Tibial nerve (tissue), 4 donors: Measurements from ENCODE around the gene TTC24. TPM values are rescaled to one million over a fixed set of nuclear protein-coding genes. Genes with fewer than 3 reads are reported as not detected.

ENCODE experiments used
- DNase-seq, 2 donors: peaks; one replicate each; pipeline ENCODE4 v3.0.0-alpha.2; 2019; ENCODE audit warnings: low spot score in 2 of 2
- H3K27ac ChIP-seq, 4 donors: fragments of 200-600 bp; sonication (generic) in 3 of 4; one replicate each; pipeline ENCODE4 v1.5.1; 2017 to 2019; ENCODE audit warnings: mild to moderate bottlenecking in 1 of 4
- H3K27me3 ChIP-seq, 2 donors: fragments of 200-600 bp; sonication (generic) in 1 of 2; one replicate each; pipeline versions ENCODE4 v1.5.1 to v1.6.0; 2017 to 2019
- H3K36me3 ChIP-seq, 3 donors: fragments of 200-600 bp; sonication (generic); one replicate each; pipeline ENCODE4 v1.5.1; 2018 to 2019
- H3K4me1 ChIP-seq, 4 donors: fragments of 200-600 bp; sonication (generic) in 3 of 4; one replicate each; pipeline ENCODE4 v1.5.1; 2017 to 2019
- H3K4me3 ChIP-seq, 4 donors: fragments of 200-600 bp; sonication (generic) in 3 of 4; one replicate each; pipeline ENCODE4 v1.5.1; 2017 to 2019; ENCODE audit warnings: mild to moderate bottlenecking in 1 of 4, moderate library complexity in 1 of 4
- H3K9me3 ChIP-seq, 4 donors: fragments of 200-600 bp; sonication (generic) in 3 of 4; one replicate each; pipeline ENCODE4 v1.5.1; 2017 to 2019
- CTCF ChIP-seq, 5 experiments: fragments of 200-600 bp in 3 of 5; fragments of 450-650 bp in 2 of 5; sonication (generic) in 3 of 5; IDR thresholded peaks; one replicate each; pipeline ENCODE4 v1.5.1; 2016 to 2019; ENCODE audit warnings: antibody characterized with exemption in 5 of 5, mild to moderate bottlenecking in 3 of 5, moderate library complexity in 2 of 5
- EP300 ChIP-seq, 2 donors: sonication (generic); formaldehyde crosslinking; IDR thresholded peaks; one replicate each; pipeline ENCODE4 v1.6.1; 2017; ENCODE audit warnings: antibody characterized with exemption in 2 of 2, mild to moderate bottlenecking in 1 of 2
- POLR2A ChIP-seq, 2 donors: fragments of 450-650 bp; IDR thresholded peaks; one replicate each; pipeline ENCODE4 v1.6.1; 2017; ENCODE audit warnings: antibody characterized with exemption in 2 of 2, mild to moderate bottlenecking in 2 of 2, moderate library complexity in 2 of 2
- WGBS, 2 donors: methylation state at CpG; one replicate each; pipeline ENCODE4 v1.1.5; 2018; 5-methylcytosine and 5-hydroxymethylcytosine counted together
- total RNA-seq, 4 donors: library from RNA; depleted of rRNA; stranded (reverse); fragments of >200 nt; gene quantifications; one replicate each; pipeline ENCODE4 v1.1.0, GENCODE V29; 2016

Gene TTC24
- total RNA-seq, 4 donors from 2014 or later = not detected

- TF ChIP-seq POLR2A (IDR thresholded peaks at IDR 0.05) (no peak), CTCF (IDR thresholded peaks at IDR 0.05) (no peak)
- H3K27ac ChIP-seq = no peak overlapping the region
- no peaks in the 10 kb centered on the region for H3K9me3 ChIP-seq
- no peak overlapping the region for H3K4me3 ChIP-seq
- H3K4me1 ChIP-seq = peaks cover 0 to 17% (median 10%) of the 10 kb centered on the region in 4 donors
- peaks cover 0 to 64% (median 9%) of the 10 kb centered on the region in 3 donors for H3K36me3 ChIP-seq
- no peak for DNase-seq
- no peaks in the 10 kb centered on the region for H3K27me3 ChIP-seq
- 64 to 69% methylated on average over 3 of the region's 3 CpGs for WGBS, 2 donors
Observed at GRCh38 chr1:156594190-156594589, 14.7 kb downstream of the TTC24 start.

GRCh38 chr1:156595016-156595415, 15.5 kb downstream of the TTC24 start:
- peaks cover 0 to 24% (median 10%) of the 10 kb centered on the region in 4 donors for H3K4me1 ChIP-seq
- TF ChIP-seq CTCF (IDR thresholded peaks at IDR 0.05) (no peak), POLR2A (IDR thresholded peaks at IDR 0.05) (no peak), EP300 (IDR thresholded peaks at IDR 0.05) (no peak)
- WGBS, 2 donors = 89 to 91% methylated on average over 2 of the region's 2 CpGs
- H3K4me3 ChIP-seq = no peak overlapping the region
- H3K36me3 ChIP-seq = peaks cover 0 to 64% (median 9%) of the 10 kb centered on the region in 3 donors
- no peak overlapping the region for H3K27ac ChIP-seq
- no peak for DNase-seq
- no peaks in the 10 kb centered on the region for H3K9me3 ChIP-seq
- no peaks in the 10 kb centered on the region for H3K27me3 ChIP-seq

GRCh38 chr1:156596426-156596825, 16.9 kb downstream of the TTC24 start:
- Histone ChIP-seq H3K4me3 (no peak overlapping the region), H3K4me1 (peaks cover 0 to 27% (median 15%) of the 10 kb centered on the region in 4 donors), H3K27me3 (no peaks in the 10 kb centered on the region), H3K27ac (no peak overlapping the region), H3K36me3 (peaks cover 0 to 64% (median 9%) of the 10 kb centered on the region in 3 donors), H3K9me3 (no peaks in the 10 kb centered on the region)
- WGBS, 2 donors = 92% methylated on average over 2 to 3 of the region's 3 CpGs
- TF ChIP-seq CTCF (IDR thresholded peaks at IDR 0.05) = no peak
- no peak for TF ChIP-seq POLR2A (IDR thresholded peaks at IDR 0.05)
- no peak for TF ChIP-seq EP300 (IDR thresholded peaks at IDR 0.05)
- no peak for DNase-seq

DNA sequence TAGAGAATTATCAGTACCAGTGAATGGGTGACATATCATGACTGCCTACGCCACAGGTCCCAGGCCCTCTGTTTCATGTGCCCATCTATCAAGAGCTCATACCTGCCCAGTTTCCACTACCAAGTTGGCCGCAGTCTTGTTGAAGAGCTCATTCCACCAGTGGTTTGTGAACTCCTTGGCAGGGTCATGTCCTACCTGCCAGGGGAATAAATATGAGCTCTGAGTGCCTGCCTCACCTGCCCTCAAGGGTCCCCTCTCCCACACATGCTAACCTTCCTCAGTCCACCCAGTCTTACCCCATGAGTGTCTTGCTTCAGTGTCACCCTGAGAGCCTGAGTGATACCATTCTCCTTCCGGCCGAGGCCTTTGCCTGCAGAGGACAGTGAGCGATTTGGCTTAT, 18.6 kb downstream of the TTC24 start:
- Histone ChIP-seq H3K4me3 (no peak overlapping the region), H3K27me3 (no peaks in the 10 kb centered on the region), H3K27ac (no peak overlapping the region), H3K9me3 (no peaks in the 10 kb centered on the region), H3K36me3 (peaks cover 0 to 61% (median 9%) of the 10 kb centered on the region in 3 donors), H3K4me1 (peaks cover 0 to 29% (median 12%) of the 10 kb centered on the region in 4 donors)
- TF ChIP-seq EP300 (IDR thresholded peaks at IDR 0.05) = no peak
- no peak for TF ChIP-seq POLR2A (IDR thresholded peaks at IDR 0.05)
- TF ChIP-seq CTCF (IDR thresholded peaks at IDR 0.05) = no peak
- 91 to 94% methylated on average over 5 of the region's 5 CpGs for WGBS, 2 donors
- DNase-seq = no peak

- TF ChIP-seq POLR2A (IDR thresholded peaks at IDR 0.05) (no peak), CTCF (IDR thresholded peaks at IDR 0.05) (no peak)
- H3K4me3 ChIP-seq = no peak overlapping the region
- H3K27ac ChIP-seq = no peak overlapping the region
- peaks cover 0 to 29% (median 12%) of the 10 kb centered on the region in 4 donors for H3K4me1 ChIP-seq
- H3K27me3 ChIP-seq = no peaks in the 10 kb centered on the region
- WGBS, 2 donors = 77 to 82% methylated on average over 4 of the region's 4 CpGs
- DNase-seq = no peak
- H3K36me3 ChIP-seq = peaks cover 0 to 53% (median 9%) of the 10 kb centered on the region in 3 donors
- H3K9me3 ChIP-seq = no peaks in the 10 kb centered on the region
Observed at GRCh38 chr1:156598731-156599432, 19.4 kb downstream of the TTC24 start.
